Measurements from ENCODE around the gene TAF4.
A peak's percentile ranks its signal among the peaks of the same experiment; 100 is the strongest.
"Not testable (repeated sequence)": the region's sequence is repeated elsewhere in the genome, so short reads cannot be mapped to it uniquely, and the experiment has no call there.

TAF4 gene

GRCh38 chr20:62087227-62087626 is 21.5 kb upstream of the TAF4 start:
- no peak for ATAC-seq
- no peaks in the 10 kb centered on the region for H3K27me3 Mint-ChIP-seq
- peaks cover 5 to 7% of the 10 kb centered on the region in 2 donors for H3K9me3 Mint-ChIP-seq
- no peak for DNase-seq
- no peak overlapping the region for H3K27ac Mint-ChIP-seq
- H3K4me3 Mint-ChIP-seq, result no peak overlapping the region
- no peaks in the 10 kb centered on the region for H3K4me1 Mint-ChIP-seq

GRCh38 chr20:62085206-62085605 is 19.5 kb upstream of the TAF4 start:
- no peak overlapping the region for H3K4me3 Mint-ChIP-seq
- ATAC-seq (no peak), DNase-seq (no peak)
- H3K27ac Mint-ChIP-seq, result no peak overlapping the region
- H3K27me3 Mint-ChIP-seq, result no peaks in the 10 kb centered on the region
- no peaks in the 10 kb centered on the region for H3K9me3 Mint-ChIP-seq
- no peaks in the 10 kb centered on the region for H3K4me1 Mint-ChIP-seq

GRCh38 chr20:62084224-62084623 is 18.5 kb upstream of the TAF4 start:
- not testable (repeated sequence) for H3K27ac Mint-ChIP-seq, H3K27me3 Mint-ChIP-seq, H3K4me3 Mint-ChIP-seq, DNase-seq, ATAC-seq, H3K4me1 Mint-ChIP-seq, H3K9me3 Mint-ChIP-seq

GRCh38 chr20:62083312-62083711 is 17.6 kb upstream of the TAF4 start:
- ATAC-seq, result no peak
- no peak overlapping the region for H3K4me3 Mint-ChIP-seq
- no peak for DNase-seq
- H3K9me3 Mint-ChIP-seq, result no peaks in the 10 kb centered on the region
- no peaks in the 10 kb centered on the region for H3K27me3 Mint-ChIP-seq
- no peaks in the 10 kb centered on the region for H3K4me1 Mint-ChIP-seq
- peak overlapping the region in 1 of 2 donors; percentile 30 for H3K27ac Mint-ChIP-seq

GRCh38 chr20:62080249-62080990 is 14.7 kb upstream of the TAF4 start:
- Mint-ChIP-seq H3K9me3 (peaks cover 6 to 14% of the 10 kb centered on the region in 2 donors), H3K27ac (peak overlapping the region in 1 of 2 donors; percentile 38), H3K4me3 (no peak overlapping the region), H3K27me3 (no peaks in the 10 kb centered on the region), H3K4me1 (no peaks in the 10 kb centered on the region)
- no peak for ATAC-seq
- DNase-seq, result no peak

- Mint-ChIP-seq H3K4me1 (no peaks in the 10 kb centered on the region), H3K4me3 (no peak overlapping the region), H3K27ac (no peak overlapping the region), H3K27me3 (no peaks in the 10 kb centered on the region), H3K9me3 (peaks cover 15 to 24% of the 10 kb centered on the region in 2 donors)
- no peak for ATAC-seq
- no peak for DNase-seq
Observed at GRCh38 chr20:62079166-62079565, 13.5 kb upstream of the TAF4 start.

- ATAC-seq, result no peak
- Mint-ChIP-seq H3K4me1 (peaks cover under 1% of the 10 kb centered on the region), H3K9me3 (peaks cover 26 to 39% of the 10 kb centered on the region in 2 donors), H3K4me3 (no peak overlapping the region), H3K27ac (no peak overlapping the region), H3K27me3 (no peaks in the 10 kb centered on the region)
- DNase-seq, result no peak
Observed at GRCh38 chr20:62073323-62073722, 7.6 kb upstream of the TAF4 start.

GRCh38 chr20:62071669-62072430 is 6.2 kb upstream of the TAF4 start:
- H3K9me3 Mint-ChIP-seq, result peaks cover 20 to 31% of the 10 kb centered on the region in 2 donors
- not testable (repeated sequence) for H3K27me3 Mint-ChIP-seq, H3K4me3 Mint-ChIP-seq

DNA sequence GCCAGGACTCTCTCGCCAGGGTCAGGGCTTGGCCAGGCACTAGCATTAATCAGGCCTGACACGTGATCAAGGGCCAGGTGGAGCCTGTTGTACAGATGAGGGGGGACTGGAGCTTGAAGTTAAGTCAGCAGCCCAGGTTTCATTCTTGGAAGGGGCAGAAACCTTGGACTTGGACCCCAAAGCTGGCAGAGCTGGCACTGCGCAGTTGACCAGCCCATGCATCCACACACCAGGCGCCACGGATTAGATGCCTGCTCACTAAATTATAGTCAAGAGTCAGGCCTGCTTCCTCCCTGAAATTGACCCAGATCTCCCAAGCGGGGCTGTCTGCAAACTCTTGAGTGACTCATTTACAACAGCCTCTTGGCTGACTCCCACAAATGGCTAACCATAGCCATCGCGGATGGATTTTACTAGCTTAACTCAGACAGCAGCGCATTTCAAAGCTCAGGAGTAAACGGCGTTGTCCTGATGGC is 4.1 kb upstream of the TAF4 start:
- Mint-ChIP-seq H3K27ac (no peak overlapping the region), H3K9me3 (peaks cover 15 to 19% of the 10 kb centered on the region in 2 donors), H3K4me1 (peaks cover 21% of the 10 kb centered on the region), H3K4me3 (no peak overlapping the region), H3K27me3 (no peaks in the 10 kb centered on the region)
- DNase-seq (no peak), ATAC-seq (no peak)

More at GRCh38 chr20:62071669-62072430, 6.2 kb upstream of the TAF4 start:
- peaks cover 15% of the 10 kb centered on the region for H3K4me1 Mint-ChIP-seq
- not testable (repeated sequence) for DNase-seq, ATAC-seq, H3K27ac Mint-ChIP-seq

DNA sequence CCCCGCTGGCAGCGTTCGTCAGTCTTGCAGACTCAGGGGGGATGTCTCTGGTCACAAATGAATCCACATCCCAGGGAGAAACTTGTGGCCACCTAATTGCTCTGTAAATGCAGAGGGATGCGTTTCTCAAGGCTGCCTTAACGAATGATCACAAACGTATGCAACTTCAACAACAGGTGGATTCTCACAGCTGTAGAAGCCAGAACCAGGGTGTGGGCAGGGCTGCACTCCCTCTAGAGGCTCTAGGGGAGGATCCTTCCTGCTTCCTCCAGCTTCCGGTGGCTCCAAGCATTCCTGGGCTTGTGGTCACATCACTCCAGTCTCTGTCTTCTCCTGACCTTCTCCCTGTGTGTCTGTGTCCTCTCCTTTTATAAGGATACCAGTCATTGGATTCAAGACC is 3.3 kb upstream of the TAF4 start:
- no peak for ATAC-seq
- peaks cover 10 to 13% of the 10 kb centered on the region in 2 donors for H3K9me3 Mint-ChIP-seq
- no peak overlapping the region for H3K4me3 Mint-ChIP-seq
- no peak for DNase-seq
- H3K27me3 Mint-ChIP-seq, result no peaks in the 10 kb centered on the region
- peaks cover 24% of the 10 kb centered on the region for H3K4me1 Mint-ChIP-seq
- no peak overlapping the region for H3K27ac Mint-ChIP-seq

- peaks cover 0 to 2% of the 10 kb centered on the region in 2 donors for H3K9me3 Mint-ChIP-seq
- H3K4me3 Mint-ChIP-seq, result peak overlapping the region; percentile 90 to 93
- no peak for ATAC-seq
- H3K27me3 Mint-ChIP-seq, result no peaks in the 10 kb centered on the region
- no peak for DNase-seq
- H3K27ac Mint-ChIP-seq, result peak overlapping the region in 1 of 2 donors; percentile 34
- H3K4me1 Mint-ChIP-seq, result peaks cover 37% of the 10 kb centered on the region
Observed at GRCh38 chr20:62067547-62068260, 2.0 kb upstream of the TAF4 start.

- peak in 1 of 2 donors; percentile 34 for DNase-seq
- Mint-ChIP-seq H3K27ac (peak overlapping the region; percentile 92 to 97), H3K27me3 (no peaks in the 10 kb centered on the region)
Observed at GRCh38 chr20:62066983-62067433, 1.3 kb upstream of the TAF4 start.

DNA sequence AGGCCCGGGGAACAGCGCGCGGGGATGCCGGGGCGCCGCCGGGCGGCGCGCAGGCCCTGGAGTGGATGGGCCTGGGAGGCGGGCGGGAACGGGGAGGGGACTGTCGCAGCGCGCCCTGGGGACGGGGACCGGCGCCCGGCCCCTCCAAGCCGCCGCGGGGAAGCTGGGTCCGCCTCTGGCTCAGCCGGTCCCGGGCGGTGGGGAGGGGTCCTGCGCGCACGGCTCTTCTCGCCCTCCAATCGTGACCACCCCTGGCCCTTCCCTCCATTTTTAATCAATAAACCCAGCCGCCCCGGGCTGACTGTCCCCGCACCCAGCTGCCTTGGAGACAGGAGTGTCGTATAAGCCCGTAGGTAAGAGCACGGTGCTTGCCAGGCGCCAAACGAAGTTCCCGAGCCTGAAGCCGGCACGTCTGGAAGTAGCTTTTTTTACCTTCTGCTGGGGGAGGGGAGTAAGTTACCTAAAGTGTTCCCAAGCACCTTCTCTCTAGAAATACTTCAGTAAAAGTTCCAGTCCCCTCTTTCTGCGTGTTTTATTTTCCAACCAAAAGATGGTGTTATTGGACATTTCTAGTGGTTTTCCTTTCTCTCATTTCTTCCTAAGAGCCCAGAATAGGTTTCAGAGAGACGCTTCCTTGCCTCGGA is 780 bp upstream of the TAF4 start:
- Mint-ChIP-seq H3K4me3 (peak overlapping the region; percentile 90 to 93), H3K27ac (peak overlapping the region; percentile 92 to 97), H3K9me3 (no peaks in the 10 kb centered on the region), H3K4me1 (peaks cover 49% of the 10 kb centered on the region), H3K27me3 (no peaks in the 10 kb centered on the region)
- ATAC-seq (peak; percentile 61), DNase-seq (peak; percentile 47 to 55)

More at GRCh38 chr20:62066983-62067433, 1.3 kb upstream of the TAF4 start:
- Mint-ChIP-seq H3K4me1 (peaks cover 44% of the 10 kb centered on the region), H3K4me3 (peak overlapping the region; percentile 90 to 93), H3K9me3 (no peaks in the 10 kb centered on the region)
- ATAC-seq, result peak; percentile 16

- peaks cover 64% of the 10 kb centered on the region for H3K4me1 Mint-ChIP-seq
- no peak overlapping the region for H3K27ac Mint-ChIP-seq
- ATAC-seq, result peak; percentile 28
- no peaks in the 10 kb centered on the region for H3K9me3 Mint-ChIP-seq
- peak overlapping the region; percentile 45 to 83 for H3K4me3 Mint-ChIP-seq
- no peak for DNase-seq
- H3K27me3 Mint-ChIP-seq, result no peaks in the 10 kb centered on the region
Observed at GRCh38 chr20:62064770-62065673, 659 bp downstream of the TAF4 start.
